ENCODE results near the gene MYO1D.

MYO1D gene

GRCh38 chr17:32491371-32492263 is 385.3 kb downstream of the MYO1D start:
- H3K4me3 ChIP-seq (ENCODE audit: low read depth, low read length), result peak overlapping the region; percentile 94
- no peak for DNase-seq (ENCODE audit: low read depth)
- no peak for TF ChIP-seq CTCF (IDR thresholded peaks at IDR 0.05; ENCODE audit: low read depth, low read length, missing control alignments)

- H3K4me3 ChIP-seq (ENCODE audit: low read depth, low read length), result peak overlapping the region; percentile 94
- TF ChIP-seq CTCF (IDR thresholded peaks at IDR 0.05; ENCODE audit: low read depth, low read length, missing control alignments), result peak; percentile 8
- no peak for DNase-seq (ENCODE audit: low read depth)
Observed at GRCh38 chr17:32490101-32490482, 386.8 kb downstream of the MYO1D start.

GRCh38 chr17:32489320-32490100 is 387.4 kb downstream of the MYO1D start:
- DNase-seq (ENCODE audit: low read depth), result no peak
- H3K4me3 ChIP-seq (ENCODE audit: low read depth, low read length), result peak overlapping the region; percentile 94
- TF ChIP-seq CTCF (IDR thresholded peaks at IDR 0.05; ENCODE audit: low read depth, low read length, missing control alignments), result no peak

- H3K4me3 ChIP-seq (ENCODE audit: low read depth, low read length), result peak overlapping the region; percentile 94
- TF ChIP-seq CTCF (IDR thresholded peaks at IDR 0.05; ENCODE audit: low read depth, low read length, missing control alignments), result no peak
- DNase-seq (ENCODE audit: low read depth), result no peak
Observed at GRCh38 chr17:32488604-32489180, 388.2 kb downstream of the MYO1D start.

- no peak for DNase-seq (ENCODE audit: low read depth)
- peak overlapping the region; percentile 94 for H3K4me3 ChIP-seq (ENCODE audit: low read depth, low read length)
Observed at GRCh38 chr17:32488177-32488542, 388.8 kb downstream of the MYO1D start.

More at GRCh38 chr17:32488177-32488542, 388.8 kb downstream of the MYO1D start:
- no peak for TF ChIP-seq CTCF (IDR thresholded peaks at IDR 0.05; ENCODE audit: low read depth, low read length, missing control alignments)

Data from GM12864 (cell line).